K562 (cell line): ENCODE results near the gene HTR3C. TPM values are rescaled to one million over a fixed set of nuclear protein-coding genes. Genes with fewer than 3 reads are reported as not detected.

ENCODE experiments used
- polyA plus RNA-seq, 8 experiments: library from polyadenylated mRNA; depleted of rRNA in 4 of 8; stranded (reverse) in 5 of 8; unstranded in 3 of 8; fragments of >200 nt; fragmentation: Nextera tagmentation in 2 of 8; fragmentation: Illumina TruSeq in 1 of 8; extraction: Ambion mirVana in 2 of 8; extraction: Trizol in 1 of 8; gene quantifications; 2 replicates each; pipeline versions ENCODE4 v1.2.1 to v1.2.3, GENCODE V29; 2011 to 2014; ENCODE audit warnings: inconsistent platforms in 1 of 8, missing spikeins in 1 of 8
- small RNA-seq: library from RNA; depleted of rRNA; stranded (forward); fragments of <200 nt; gene quantifications from one replicate; pipeline ENCODE3, GENCODE V24; 2014
- total RNA-seq, 7 experiments: library from RNA; depleted of rRNA in 6 of 7; stranded (reverse); fragments of >200 nt in 6 of 7; fragmentation: Illumina TruSeq in 2 of 7; extraction: Trizol in 2 of 7; gene quantifications; 2 replicates each; pipeline versions ENCODE4 v1.2.1 to v1.2.3, GENCODE V29; 2011 to 2021; ENCODE audit warnings: low replicate concordance in 1 of 7

HTR3C gene
- total and polyA plus RNA-seq, 9 of the 15 experiments (the other 6 are each of a cell fraction or from before 2014, with no cell fraction given) = 0.04 to 0.06 TPM; not detected in 7

Small RNA genes within 50 kb of the gene (small RNA-seq; reads per million reads assigned to genes)
- gene RF00019 = not detected

Other genes with a start within 250 kb of the HTR3C start
Only the 7 nearest of the 15 such genes appear.
- gene ABCC5, start 35.2 kb upstream of the HTR3C start, total RNA-seq (2014; rRNA removed) = 22.0 and 27.1 TPM in 2 replicates
- gene ABCC5, start 35.2 kb upstream of the HTR3C start, total RNA-seq (2014; rRNA removed; fragmentation: Illumina TruSeq; extraction: Trizol) = 36.7 and 38.2 TPM in 2 replicates
- 22.8 and 24.9 TPM in 2 replicates for gene ABCC5, start 35.2 kb upstream of the HTR3C start, total RNA-seq (2015; rRNA removed; fragmentation: Illumina TruSeq; extraction: Trizol)
- 50.0 and 50.9 TPM in 2 replicates for gene ABCC5, start 35.2 kb upstream of the HTR3C start, total RNA-seq (2021)
- gene ABCC5, start 35.2 kb upstream of the HTR3C start, polyA plus RNA-seq (2011; rRNA removed) = 36.9 and 39.3 TPM in 2 replicates
- 38.4 and 44.0 TPM in 2 replicates for gene ABCC5, start 35.2 kb upstream of the HTR3C start, polyA plus RNA-seq (2014; fragmentation: Illumina TruSeq; extraction: Trizol)
- gene ABCC5, start 35.2 kb upstream of the HTR3C start, polyA plus RNA-seq (2014; fragmentation: Nextera tagmentation; extraction: Ambion mirVana) = 10 to 100 TPM; 41.9 to 53.0 TPM
- 51.4 and 56.6 TPM in 2 replicates for gene ABCC5, start 35.2 kb upstream of the HTR3C start, polyA plus RNA-seq (2014; rRNA removed)
- gene HTR3D, start 21.3 kb upstream of the HTR3C start, total RNA-seq (2014; rRNA removed) = not detected in 2 replicates
- not detected in 2 replicates for gene HTR3D, start 21.3 kb upstream of the HTR3C start, total RNA-seq (2014; rRNA removed; fragmentation: Illumina TruSeq; extraction: Trizol)
- gene HTR3D, start 21.3 kb upstream of the HTR3C start, total RNA-seq (2015; rRNA removed; fragmentation: Illumina TruSeq; extraction: Trizol) = not detected in 2 replicates
- not detected in 2 replicates for gene HTR3D, start 21.3 kb upstream of the HTR3C start, total RNA-seq (2021)
- not detected in 2 replicates for gene HTR3D, start 21.3 kb upstream of the HTR3C start, polyA plus RNA-seq (2011; rRNA removed)
- not detected in 2 replicates for gene HTR3D, start 21.3 kb upstream of the HTR3C start, polyA plus RNA-seq (2014; fragmentation: Illumina TruSeq; extraction: Trizol)
- gene HTR3D, start 21.3 kb upstream of the HTR3C start, polyA plus RNA-seq (2014; fragmentation: Nextera tagmentation; extraction: Ambion mirVana) = not detected
- gene HTR3D, start 21.3 kb upstream of the HTR3C start, polyA plus RNA-seq (2014; rRNA removed) = not detected in 2 replicates
- gene HTR3E, start 44.0 kb downstream of the HTR3C start, total RNA-seq (2014; rRNA removed) = not detected in 2 replicates
- gene HTR3E, start 44.0 kb downstream of the HTR3C start, total RNA-seq (2014; rRNA removed; fragmentation: Illumina TruSeq; extraction: Trizol) = not detected in 2 replicates
- gene HTR3E, start 44.0 kb downstream of the HTR3C start, total RNA-seq (2015; rRNA removed; fragmentation: Illumina TruSeq; extraction: Trizol) = not detected in 2 replicates
- gene HTR3E, start 44.0 kb downstream of the HTR3C start, total RNA-seq (2021) = not detected in 2 replicates
- not detected in 2 replicates for gene HTR3E, start 44.0 kb downstream of the HTR3C start, polyA plus RNA-seq (2011; rRNA removed)
- not detected in 2 replicates for gene HTR3E, start 44.0 kb downstream of the HTR3C start, polyA plus RNA-seq (2014; fragmentation: Illumina TruSeq; extraction: Trizol)
- not detected for gene HTR3E, start 44.0 kb downstream of the HTR3C start, polyA plus RNA-seq (2014; fragmentation: Nextera tagmentation; extraction: Ambion mirVana)
- not detected in 2 replicates for gene HTR3E, start 44.0 kb downstream of the HTR3C start, polyA plus RNA-seq (2014; rRNA removed)
- gene EIF2B5, start 82.3 kb downstream of the HTR3C start, total RNA-seq (2014; rRNA removed) = 66.4 and 91.1 TPM in 2 replicates
- 70.4 and 70.8 TPM in 2 replicates for gene EIF2B5, start 82.3 kb downstream of the HTR3C start, total RNA-seq (2014; rRNA removed; fragmentation: Illumina TruSeq; extraction: Trizol)
- gene EIF2B5, start 82.3 kb downstream of the HTR3C start, total RNA-seq (2015; rRNA removed; fragmentation: Illumina TruSeq; extraction: Trizol) = 71.8 and 74.0 TPM in 2 replicates
- 62.9 and 67.5 TPM in 2 replicates for gene EIF2B5, start 82.3 kb downstream of the HTR3C start, total RNA-seq (2021)
- gene EIF2B5, start 82.3 kb downstream of the HTR3C start, polyA plus RNA-seq (2011; rRNA removed) = 76.8 and 87.2 TPM in 2 replicates
- 70.9 and 75.5 TPM in 2 replicates for gene EIF2B5, start 82.3 kb downstream of the HTR3C start, polyA plus RNA-seq (2014; fragmentation: Illumina TruSeq; extraction: Trizol)
- gene EIF2B5, start 82.3 kb downstream of the HTR3C start, polyA plus RNA-seq (2014; fragmentation: Nextera tagmentation; extraction: Ambion mirVana) = 10 to 100 TPM; 19.1 to 31.8 TPM
- 92.4 and 95.6 TPM in 2 replicates for gene EIF2B5, start 82.3 kb downstream of the HTR3C start, polyA plus RNA-seq (2014; rRNA removed)
- 25.7 and 26.5 TPM in 2 replicates for gene DVL3, start 102.3 kb downstream of the HTR3C start, total RNA-seq (2014; rRNA removed)
- gene DVL3, start 102.3 kb downstream of the HTR3C start, total RNA-seq (2014; rRNA removed; fragmentation: Illumina TruSeq; extraction: Trizol) = 8.7 and 9.8 TPM in 2 replicates
- gene DVL3, start 102.3 kb downstream of the HTR3C start, total RNA-seq (2015; rRNA removed; fragmentation: Illumina TruSeq; extraction: Trizol) = 16.0 and 17.2 TPM in 2 replicates
- gene DVL3, start 102.3 kb downstream of the HTR3C start, total RNA-seq (2021) = 54.4 and 57.9 TPM in 2 replicates
- gene DVL3, start 102.3 kb downstream of the HTR3C start, polyA plus RNA-seq (2011; rRNA removed) = 20.1 and 28.7 TPM in 2 replicates
- gene DVL3, start 102.3 kb downstream of the HTR3C start, polyA plus RNA-seq (2014; fragmentation: Illumina TruSeq; extraction: Trizol) = 44.3 and 44.8 TPM in 2 replicates
- gene DVL3, start 102.3 kb downstream of the HTR3C start, polyA plus RNA-seq (2014; fragmentation: Nextera tagmentation; extraction: Ambion mirVana) = 1 to 10 TPM; 3.1 to 5.4 TPM
- gene DVL3, start 102.3 kb downstream of the HTR3C start, polyA plus RNA-seq (2014; rRNA removed) = 42.8 and 46.6 TPM in 2 replicates
- gene AP2M1, start 121.8 kb downstream of the HTR3C start, total RNA-seq (2014; rRNA removed) = 282 and 320 TPM in 2 replicates
- 277 and 296 TPM in 2 replicates for gene AP2M1, start 121.8 kb downstream of the HTR3C start, total RNA-seq (2014; rRNA removed; fragmentation: Illumina TruSeq; extraction: Trizol)
- gene AP2M1, start 121.8 kb downstream of the HTR3C start, total RNA-seq (2015; rRNA removed; fragmentation: Illumina TruSeq; extraction: Trizol) = 247 and 250 TPM in 2 replicates
- 367 and 385 TPM in 2 replicates for gene AP2M1, start 121.8 kb downstream of the HTR3C start, total RNA-seq (2021)
- 505 and 704 TPM in 2 replicates for gene AP2M1, start 121.8 kb downstream of the HTR3C start, polyA plus RNA-seq (2011; rRNA removed)
- 400 and 440 TPM in 2 replicates for gene AP2M1, start 121.8 kb downstream of the HTR3C start, polyA plus RNA-seq (2014; fragmentation: Illumina TruSeq; extraction: Trizol)
- 100 to 1,000 TPM; 118 to 252 TPM for gene AP2M1, start 121.8 kb downstream of the HTR3C start, polyA plus RNA-seq (2014; fragmentation: Nextera tagmentation; extraction: Ambion mirVana)
- gene AP2M1, start 121.8 kb downstream of the HTR3C start, polyA plus RNA-seq (2014; rRNA removed) = 275 and 325 TPM in 2 replicates
- 47.1 and 54.2 TPM in 2 replicates for gene ABCF3, start 133.2 kb downstream of the HTR3C start, total RNA-seq (2014; rRNA removed)
- gene ABCF3, start 133.2 kb downstream of the HTR3C start, total RNA-seq (2014; rRNA removed; fragmentation: Illumina TruSeq; extraction: Trizol) = 17.6 and 20.0 TPM in 2 replicates
- gene ABCF3, start 133.2 kb downstream of the HTR3C start, total RNA-seq (2015; rRNA removed; fragmentation: Illumina TruSeq; extraction: Trizol) = 33.6 and 37.7 TPM in 2 replicates
- gene ABCF3, start 133.2 kb downstream of the HTR3C start, total RNA-seq (2021) = 61.9 and 77.9 TPM in 2 replicates
- gene ABCF3, start 133.2 kb downstream of the HTR3C start, polyA plus RNA-seq (2011; rRNA removed) = 45.1 and 59.3 TPM in 2 replicates
- 51.0 and 57.1 TPM in 2 replicates for gene ABCF3, start 133.2 kb downstream of the HTR3C start, polyA plus RNA-seq (2014; fragmentation: Illumina TruSeq; extraction: Trizol)
- gene ABCF3, start 133.2 kb downstream of the HTR3C start, polyA plus RNA-seq (2014; fragmentation: Nextera tagmentation; extraction: Ambion mirVana) = 10 to 100 TPM in 1 of 2 experiments, 1 to 10 TPM in 1; 6.7 to 23.7 TPM
- gene ABCF3, start 133.2 kb downstream of the HTR3C start, polyA plus RNA-seq (2014; rRNA removed) = 65.0 and 68.5 TPM in 2 replicates